MV-4-11 (cell line): ENCODE results near the gene PPP6R3.
A peak's percentile ranks its signal among the peaks of the same experiment; 100 is the strongest.

Experiments
- DNase-seq: peaks from one replicate; lab custom pipeline; 2025; lab: John Stamatoyannopoulos, UW

The PPP6R3 gene

DNA sequence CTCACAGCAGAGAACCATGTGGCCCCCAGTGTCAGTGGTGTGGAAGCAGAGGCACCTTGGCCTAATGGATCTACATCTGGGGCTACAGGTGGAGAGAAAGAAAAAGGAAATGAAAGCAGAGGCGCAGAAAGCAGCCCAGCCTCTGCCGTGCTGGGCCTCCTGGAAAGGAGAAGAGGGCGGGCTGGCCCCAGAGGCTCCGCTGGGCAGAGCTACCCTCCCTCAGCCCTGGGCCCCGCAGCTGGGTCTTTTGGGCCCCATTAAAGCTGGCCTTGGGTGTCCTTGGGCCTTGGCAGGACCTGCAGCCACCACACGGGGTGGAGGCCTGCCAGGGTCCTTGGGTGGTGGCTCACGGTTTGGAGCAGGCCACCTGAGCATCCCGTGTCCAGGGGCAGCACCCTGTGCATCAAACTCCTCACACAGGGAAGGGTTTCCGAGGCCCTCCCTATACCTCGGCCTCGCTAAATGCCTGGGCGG is 192.2 kb downstream of the PPP6R3 start:
- peak; percentile 11 for DNase-seq

GRCh38 chr11:68653486-68654430 is 193.2 kb downstream of the PPP6R3 start:
- no peak for DNase-seq

- no peak for DNase-seq
These were observed 194.4 kb downstream of the PPP6R3 start for GRCh38 chr11:68654978-68655377.

GRCh38 chr11:68655406-68655805 is 194.9 kb downstream of the PPP6R3 start:
- DNase-seq: no peak

DNA sequence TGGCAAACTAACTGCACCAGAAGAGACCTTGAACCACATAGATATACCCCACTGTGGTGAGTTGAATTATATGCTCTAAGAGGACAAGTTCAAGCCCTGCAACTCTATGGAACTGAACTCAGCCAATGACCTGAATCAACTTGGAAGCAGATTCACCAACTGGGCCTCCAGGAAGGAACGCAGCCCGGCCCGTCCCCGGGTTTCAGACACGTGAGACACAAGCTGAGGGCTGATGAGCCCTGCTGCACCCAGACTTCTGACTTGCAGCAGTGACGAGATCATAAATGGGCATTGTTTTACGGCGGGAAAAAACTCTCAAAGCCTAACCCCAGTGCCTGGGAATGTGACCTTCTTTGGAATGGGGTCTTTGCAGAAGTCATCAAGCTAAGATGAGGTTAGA is 195.3 kb downstream of the PPP6R3 start:
- no peak for DNase-seq

- no peak for DNase-seq
These were observed 196.6 kb downstream of the PPP6R3 start for GRCh38 chr11:68657021-68657780.

DNA sequence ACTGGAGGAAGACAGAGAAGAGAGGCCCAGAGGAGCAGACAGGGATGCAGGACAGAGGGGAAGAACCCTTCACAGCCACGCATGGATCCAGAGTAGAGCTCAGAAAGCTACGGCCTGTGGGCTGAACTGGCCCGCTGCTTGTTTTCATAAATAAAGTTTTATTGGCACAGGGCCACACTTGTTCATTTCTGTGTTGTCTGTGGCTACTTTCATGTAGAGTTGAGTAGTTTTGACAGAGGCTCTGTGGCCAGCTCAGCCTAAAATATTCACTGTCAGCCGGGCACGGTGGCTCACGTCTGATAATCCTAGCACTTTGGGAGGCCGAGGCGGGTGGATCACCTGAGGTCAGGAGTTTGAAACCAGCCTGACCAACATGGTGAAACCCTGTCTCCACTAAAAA is 197.5 kb downstream of the PPP6R3 start:
- no peak for DNase-seq

- DNase-seq: no peak
These were observed 198.1 kb downstream of the PPP6R3 start for GRCh38 chr11:68658661-68659060.

- DNase-seq: no peak
These were observed 198.8 kb downstream of the PPP6R3 start for GRCh38 chr11:68659158-68659921.

DNA sequence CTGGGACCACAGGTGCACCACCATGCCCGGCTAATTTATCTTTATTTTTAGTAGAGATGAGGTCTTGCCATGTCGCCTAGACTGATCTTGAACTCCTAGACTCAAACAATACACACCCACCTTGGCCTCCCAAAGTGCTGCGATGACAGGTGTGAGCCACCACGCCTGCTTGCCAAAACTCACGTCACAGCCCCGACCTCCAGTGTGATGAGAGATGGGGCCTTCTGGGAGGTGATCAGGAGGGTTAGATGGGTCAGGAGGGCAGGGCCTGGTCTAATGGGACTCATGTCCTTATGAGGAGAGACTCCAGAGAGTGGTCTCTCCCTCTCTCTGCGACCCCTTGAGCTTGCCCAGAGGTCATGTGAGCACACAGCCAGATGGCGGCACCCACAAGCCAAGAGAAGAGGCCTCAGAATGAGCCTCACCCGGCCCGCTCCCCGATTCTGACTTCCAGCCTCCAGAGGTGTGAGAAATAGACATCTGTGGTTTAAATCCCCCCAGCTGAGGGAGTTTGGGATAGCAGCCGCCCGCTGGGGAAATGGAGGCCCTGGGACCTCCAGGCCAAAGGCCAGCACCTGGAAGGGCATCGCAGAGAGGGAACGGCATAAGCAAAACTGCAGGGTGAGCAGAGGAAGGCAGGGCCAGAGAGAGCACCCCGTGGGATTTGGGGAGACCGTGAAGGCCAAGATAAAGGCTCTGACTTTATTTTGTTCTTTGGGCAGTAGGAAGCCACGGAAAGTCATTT is 199.7 kb downstream of the PPP6R3 start:
- no peak for DNase-seq

- DNase-seq: no peak
These were observed 200.5 kb downstream of the PPP6R3 start for GRCh38 chr11:68661014-68661413.

DNA sequence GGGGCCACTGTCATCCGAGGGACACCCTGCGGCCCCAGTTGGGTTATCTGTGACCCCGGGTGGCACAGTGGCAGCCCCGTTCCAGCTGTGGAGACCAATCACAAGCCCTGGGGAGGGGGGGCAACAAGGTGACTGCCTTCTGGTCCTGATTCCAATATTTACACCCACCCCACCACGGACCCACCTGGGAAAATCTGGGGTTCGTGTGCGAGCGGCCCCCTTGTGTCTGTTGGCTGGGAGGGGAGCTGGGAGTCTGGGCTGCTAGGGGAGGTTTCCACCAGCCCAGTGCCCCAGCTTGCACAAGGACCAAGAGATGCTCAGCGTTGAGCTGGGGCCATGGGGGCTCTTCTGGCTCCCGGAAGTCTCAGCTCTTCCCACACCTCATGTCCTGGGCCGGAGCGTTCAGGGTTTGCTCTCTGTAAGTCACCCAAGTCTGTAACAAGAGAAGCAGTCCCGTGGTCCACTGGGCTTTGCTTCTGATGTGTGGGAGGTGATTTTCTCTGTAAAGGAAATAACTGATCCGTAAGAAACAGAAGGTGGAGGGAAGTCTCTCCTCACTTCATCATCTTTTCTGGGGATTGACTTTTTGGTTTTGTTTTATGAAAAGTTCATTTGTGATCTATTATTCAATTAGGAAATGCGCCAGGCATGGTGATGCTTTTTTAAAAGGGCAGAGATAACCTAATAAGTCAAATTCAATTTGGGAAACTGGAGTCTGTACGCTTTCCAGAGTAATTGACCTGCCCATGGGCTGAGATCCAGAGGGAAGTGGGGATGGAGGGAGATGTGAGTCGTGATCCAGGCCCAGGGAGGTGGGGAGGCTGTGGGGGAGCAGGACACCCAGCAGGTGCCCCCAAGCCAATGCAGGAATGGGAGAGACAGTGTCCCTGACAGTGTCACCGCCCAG is 201.4 kb downstream of the PPP6R3 start:
- DNase-seq: no peak

DNA sequence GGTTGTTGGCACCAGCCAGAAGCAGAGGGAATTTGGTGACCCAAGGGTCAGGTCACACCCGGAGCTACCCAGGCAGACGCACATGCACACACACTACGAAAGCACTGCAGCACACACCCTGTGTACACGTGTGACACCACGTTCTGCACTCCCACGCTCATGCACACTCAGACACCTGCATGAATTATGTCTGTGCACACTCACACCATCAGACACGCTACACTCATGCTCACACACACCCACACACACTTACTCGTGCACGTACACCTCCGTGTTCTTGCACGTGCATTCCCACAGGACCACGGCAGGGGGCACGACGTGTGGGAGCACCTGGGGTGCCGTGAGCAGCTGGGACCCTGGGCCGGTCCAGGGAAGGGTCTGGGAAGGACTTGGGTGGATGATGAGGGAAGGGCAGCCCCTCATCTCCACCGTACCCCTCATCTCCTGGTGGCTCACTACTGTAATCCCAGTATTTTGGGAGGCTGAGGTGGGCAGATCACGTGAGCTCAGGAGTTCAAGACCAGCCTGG is 203.0 kb downstream of the PPP6R3 start:
- DNase-seq: no peak

DNA sequence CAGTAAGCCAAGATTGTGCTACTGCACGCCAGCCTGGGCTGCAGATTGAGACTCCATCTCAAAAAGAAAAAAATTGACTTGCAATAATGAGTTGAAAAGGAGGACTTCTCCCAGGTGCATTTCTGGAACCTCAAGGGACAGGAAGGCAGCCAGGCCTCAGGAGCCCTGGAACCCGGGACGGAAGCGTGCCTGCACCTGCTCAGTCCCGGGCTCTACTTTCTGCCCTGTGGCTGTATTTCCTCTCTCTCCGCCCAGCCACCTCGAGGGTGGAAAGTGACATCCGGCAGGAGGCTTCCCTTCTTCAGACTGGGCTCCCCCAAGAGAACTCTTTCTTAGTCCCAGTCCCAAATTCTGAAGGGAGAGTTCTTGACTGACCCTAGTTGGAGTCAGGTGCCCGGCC is 203.6 kb downstream of the PPP6R3 start:
- no peak for DNase-seq

DNA sequence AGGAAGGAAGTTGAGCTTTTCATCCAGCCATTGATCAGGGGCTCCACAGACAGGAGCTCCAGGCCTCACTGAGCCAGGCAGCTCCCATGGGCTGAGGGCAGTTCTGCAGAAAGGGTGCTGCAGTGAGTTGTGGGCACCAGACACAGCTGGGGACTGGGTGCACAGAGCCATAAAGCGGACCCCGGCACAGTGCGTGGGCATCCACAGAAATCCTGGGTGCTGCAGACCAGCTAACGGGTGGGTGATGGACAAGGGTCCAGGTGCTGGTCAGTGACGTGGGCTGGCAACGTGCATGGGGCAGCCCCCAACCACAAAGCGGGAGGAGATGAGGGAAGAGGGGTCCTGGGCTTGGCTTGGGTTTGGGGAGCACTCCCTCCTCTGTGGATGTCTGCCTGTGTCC is 204.4 kb downstream of the PPP6R3 start:
- DNase-seq: no peak
